ENCODE measurements around the gene LUC7L3.

LUC7L3 gene

DNA sequence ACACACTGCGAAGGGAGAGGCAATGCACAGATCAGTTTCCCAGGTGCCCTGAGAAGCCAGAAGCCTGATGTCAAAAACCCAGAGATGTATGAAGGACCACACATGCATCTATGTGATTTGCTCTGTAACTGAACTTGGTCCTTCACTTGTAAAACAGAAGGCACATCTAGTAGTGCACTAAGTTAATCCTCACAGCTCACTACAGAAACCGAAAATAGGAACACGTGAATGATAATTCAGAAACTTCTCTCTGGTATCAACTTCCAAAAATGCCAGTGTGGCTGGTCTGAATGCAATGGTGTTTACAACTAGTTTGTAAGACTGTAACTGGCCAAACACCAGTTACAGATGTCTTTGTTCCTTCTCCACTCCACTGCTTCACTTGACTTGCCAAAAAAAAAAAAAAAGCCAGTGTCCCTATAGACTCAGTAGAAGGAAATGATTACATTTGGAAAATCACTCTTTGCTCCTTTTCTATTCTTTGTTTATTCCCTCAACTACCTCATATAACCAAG, 23.0 kb upstream of the LUC7L3 start:
- in situ Hi-C loops (cut with MboI; ENCODE audit: low pct_unique_long_range_greater_than_20kb, low sequenced_read_pairs, unreplicated experiment) = no loop called here
- no peak for DNase-seq (ENCODE audit: low spot score)
- TF ChIP-seq, protein P1, sequence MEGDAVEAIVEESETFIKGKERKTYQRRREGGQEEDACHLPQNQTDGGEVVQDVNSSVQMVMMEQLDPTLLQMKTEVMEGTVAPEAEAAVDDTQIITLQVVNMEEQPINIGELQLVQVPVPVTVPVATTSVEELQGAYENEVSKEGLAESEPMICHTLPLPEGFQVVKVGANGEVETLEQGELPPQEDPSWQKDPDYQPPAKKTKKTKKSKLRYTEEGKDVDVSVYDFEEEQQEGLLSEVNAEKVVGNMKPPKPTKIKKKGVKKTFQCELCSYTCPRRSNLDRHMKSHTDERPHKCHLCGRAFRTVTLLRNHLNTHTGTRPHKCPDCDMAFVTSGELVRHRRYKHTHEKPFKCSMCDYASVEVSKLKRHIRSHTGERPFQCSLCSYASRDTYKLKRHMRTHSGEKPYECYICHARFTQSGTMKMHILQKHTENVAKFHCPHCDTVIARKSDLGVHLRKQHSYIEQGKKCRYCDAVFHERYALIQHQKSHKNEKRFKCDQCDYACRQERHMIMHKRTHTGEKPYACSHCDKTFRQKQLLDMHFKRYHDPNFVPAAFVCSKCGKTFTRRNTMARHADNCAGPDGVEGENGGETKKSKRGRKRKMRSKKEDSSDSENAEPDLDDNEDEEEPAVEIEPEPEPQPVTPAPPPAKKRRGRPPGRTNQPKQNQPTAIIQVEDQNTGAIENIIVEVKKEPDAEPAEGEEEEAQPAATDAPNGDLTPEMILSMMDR (IDR thresholded peaks at IDR 0.05; ENCODE audit: extremely low read depth, insufficient read depth, missing control alignments) = no peak

DNA sequence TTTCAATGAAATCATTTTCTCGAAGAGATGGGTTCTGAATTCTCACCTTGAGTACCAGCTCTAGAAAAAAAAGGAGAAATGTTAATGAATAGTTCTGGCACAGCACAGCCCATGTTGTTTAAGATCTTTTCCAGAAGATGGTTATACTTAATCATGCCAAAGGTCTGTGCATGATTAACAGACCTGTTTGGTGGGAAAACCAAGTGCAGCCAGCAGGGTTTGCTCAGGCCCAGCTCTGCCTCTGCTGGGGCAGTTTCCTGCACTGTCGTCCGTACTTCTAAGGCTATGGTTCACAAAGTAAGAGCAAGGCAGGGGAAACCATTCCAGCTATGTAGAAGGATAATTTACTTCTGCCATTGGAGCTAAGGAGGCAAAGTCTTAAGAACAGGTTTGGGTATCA, 22.3 kb upstream of the LUC7L3 start:
- TF ChIP-seq, protein P1 (IDR thresholded peaks at IDR 0.05; ENCODE audit: extremely low read depth, insufficient read depth, missing control alignments) = no peak
- in situ Hi-C loops (cut with MboI; ENCODE audit: low pct_unique_long_range_greater_than_20kb, low sequenced_read_pairs, unreplicated experiment) = no loop called here
- no peak for DNase-seq (ENCODE audit: low spot score)

DNA sequence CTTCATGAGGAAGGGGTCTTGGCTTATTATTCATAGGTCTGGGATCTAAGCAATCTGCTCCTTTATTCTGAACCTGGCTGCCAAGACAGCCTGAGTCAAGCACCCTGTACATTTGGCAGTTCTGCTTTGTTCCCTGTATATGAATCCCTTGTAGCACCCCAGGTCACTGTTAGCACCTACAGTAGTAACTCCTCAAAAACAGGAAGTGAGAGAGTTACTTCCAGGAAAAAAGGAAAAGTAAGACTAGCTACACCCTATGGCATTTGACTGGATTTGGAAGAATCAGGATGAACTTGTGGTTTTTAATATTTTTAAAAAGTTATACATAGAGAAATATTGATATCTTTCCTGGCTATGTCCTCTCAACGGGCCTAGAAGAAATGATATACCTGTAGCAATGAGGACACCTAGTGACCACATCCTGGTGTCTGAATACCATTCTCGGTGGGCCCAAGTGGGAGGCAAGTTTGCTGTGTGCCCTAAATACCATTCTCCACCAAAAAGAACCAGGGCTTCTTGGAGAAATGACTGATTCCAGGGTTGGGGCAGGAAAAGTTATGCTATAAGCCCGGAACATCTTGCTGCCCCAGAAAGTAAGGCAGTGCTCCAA, 21.6 kb upstream of the LUC7L3 start:
- no peak for DNase-seq (ENCODE audit: low spot score)
- TF ChIP-seq, protein P1 (IDR thresholded peaks at IDR 0.05; ENCODE audit: extremely low read depth, insufficient read depth, missing control alignments) = no peak
- in situ Hi-C loops (cut with MboI; ENCODE audit: low pct_unique_long_range_greater_than_20kb, low sequenced_read_pairs, unreplicated experiment) = no loop called here

DNA sequence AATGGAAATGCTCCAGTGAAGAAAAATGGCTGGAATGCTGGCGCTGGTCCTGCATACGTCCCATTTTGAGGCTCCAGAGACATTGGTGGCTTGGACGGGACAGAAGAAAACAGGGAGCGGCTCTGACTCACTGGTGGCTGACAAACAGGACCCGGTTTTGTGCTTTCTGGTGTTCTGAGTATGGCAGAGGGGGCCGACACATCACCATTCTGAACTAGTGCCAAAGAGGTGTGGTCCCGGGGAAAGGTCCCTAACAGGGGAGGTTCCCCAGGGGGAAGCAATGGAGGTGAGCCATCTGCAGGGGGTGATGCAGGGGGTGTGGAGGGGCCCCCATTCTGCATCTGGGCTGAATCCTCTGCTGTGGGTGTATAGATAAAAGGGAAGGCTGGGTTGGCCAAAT, 20.0 kb upstream of the LUC7L3 start:
- TF ChIP-seq, protein P1 (IDR thresholded peaks at IDR 0.05; ENCODE audit: extremely low read depth, insufficient read depth, missing control alignments) = no peak
- DNase-seq (ENCODE audit: low spot score) = no peak
- in situ Hi-C loops (cut with MboI; ENCODE audit: low pct_unique_long_range_greater_than_20kb, low sequenced_read_pairs, unreplicated experiment) = no loop called here

DNA sequence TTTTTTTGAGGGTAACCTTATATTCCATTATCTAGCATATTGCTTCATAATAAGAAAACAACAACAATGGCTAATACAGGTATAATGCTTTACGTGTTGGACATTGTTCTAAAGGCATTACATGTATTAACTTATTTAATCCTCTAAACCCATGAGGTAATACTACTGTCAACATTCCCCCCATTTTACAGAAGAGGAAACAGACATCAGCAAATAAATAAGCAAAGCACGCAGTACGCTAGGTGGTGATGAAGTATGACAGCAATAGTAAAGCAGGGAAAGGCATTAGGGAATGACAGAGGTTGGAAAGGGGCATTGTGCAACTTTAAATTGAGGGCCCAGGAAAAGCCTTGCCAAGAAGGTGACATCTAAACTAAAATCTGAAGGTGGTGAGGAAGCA, 16.2 kb upstream of the LUC7L3 start:
- DNase-seq (ENCODE audit: low spot score) = no peak
- in situ Hi-C loops (cut with MboI; ENCODE audit: low pct_unique_long_range_greater_than_20kb, low sequenced_read_pairs, unreplicated experiment) = no loop called here
- TF ChIP-seq, protein P1 (IDR thresholded peaks at IDR 0.05; ENCODE audit: extremely low read depth, insufficient read depth, missing control alignments) = no peak

DNA sequence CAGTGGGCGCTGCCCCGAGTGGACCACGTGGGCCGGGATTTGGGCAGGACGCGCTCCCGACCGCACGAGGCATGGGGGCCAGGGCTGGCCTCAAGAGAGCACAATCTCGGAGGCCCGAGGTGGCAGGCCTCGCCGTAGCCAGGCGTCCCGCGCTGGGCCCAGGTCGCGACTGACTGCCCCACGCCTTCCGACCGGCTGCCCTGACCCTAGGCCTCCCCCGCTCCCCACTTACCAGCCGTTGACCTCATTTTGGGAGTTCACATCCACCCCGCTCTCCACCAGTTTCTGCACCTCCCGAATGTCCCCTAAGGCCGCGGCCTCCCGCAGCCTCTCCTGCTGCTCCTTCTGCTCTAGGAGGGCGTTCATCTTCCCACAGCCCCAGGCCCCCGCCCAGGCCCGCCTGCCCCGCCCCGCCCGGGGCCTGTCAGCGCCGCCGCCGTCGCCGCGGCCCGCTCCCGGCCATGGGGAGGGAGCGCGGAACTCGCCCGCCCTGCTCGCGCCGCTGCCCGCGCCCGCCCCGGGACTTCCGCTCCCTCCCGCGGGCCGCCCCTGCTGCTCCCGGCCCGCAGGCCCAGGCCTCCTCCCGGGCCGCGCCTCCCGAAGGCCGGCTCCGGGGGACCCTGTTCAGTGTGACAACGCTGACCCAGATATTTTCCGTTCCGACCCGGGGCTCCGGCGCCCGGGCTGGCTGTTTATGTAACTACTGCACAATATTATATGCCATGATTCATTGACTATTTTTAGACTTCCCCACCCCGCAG, 11.9 kb upstream of the LUC7L3 start, which contains the start of gene ANKRD40:
Gene ANKRD40, minus strand, starts transcription at position 626 of the 761 bp plus-strand sequence. Its CDS starts 260 bp downstream, at position 366.
- TF ChIP-seq, protein P1 (IDR thresholded peaks at IDR 0.05; ENCODE audit: extremely low read depth, insufficient read depth, missing control alignments) = no peak
- in situ Hi-C loops (cut with MboI; ENCODE audit: low pct_unique_long_range_greater_than_20kb, low sequenced_read_pairs, unreplicated experiment) = no loop called here
- DNase-seq (ENCODE audit: low spot score) = peak; percentile 91

Measured in GM13977 (cell line).